ENCODE measurements around the gene CLDN6. TPM values are rescaled to one million over a fixed set of nuclear protein-coding genes. Genes with fewer than 3 reads are reported as not detected.

Gene CLDN6
- total and polyA plus RNA-seq, 8 donors = not detected

- Histone ChIP-seq H3K4me1 (peaks cover 25 to 43% (median 31%) of the 10 kb centered on the region in 4 donors), H3K27ac (no peak overlapping the region), H3K9me3 (no peaks in the 10 kb centered on the region), H3K36me3 (peaks cover 0 to 10% (median 0%) of the 10 kb centered on the region in 4 donors), H3K4me3 (no peak overlapping the region), H3K27me3 (peaks cover 0 to 24% (median under 1%) of the 10 kb centered on the region in 3 donors)
- intact Hi-C loops (cut with DNase I; ENCODE audit: low total_unique reads) = no loop called here
- WGBS, 5 donors = 86 to 95% (median 90%) methylated on average over 7 to 15 of the region's 15 CpGs
- no peak for DNase-seq
- TF ChIP-seq CTCF (IDR thresholded peaks at IDR 0.05) (no peak), EP300 (IDR thresholded peaks at IDR 0.05) (no peak), POLR2A (IDR thresholded peaks at IDR 0.05) (no peak), POLR2AphosphoS5 (IDR thresholded peaks at IDR 0.05) (no peak)
Observed at GRCh38 chr16:2974319-2975056, 43.5 kb downstream of the CLDN6 start.

- Histone ChIP-seq H3K27me3 (peaks cover 0 to 27% (median 0%) of the 10 kb centered on the region in 3 donors), H3K4me1 (peaks cover 26 to 42% (median 34%) of the 10 kb centered on the region in 4 donors), H3K9me3 (no peaks in the 10 kb centered on the region), H3K4me3 (no peak overlapping the region), H3K36me3 (peaks cover 0 to 10% (median 0%) of the 10 kb centered on the region in 4 donors), H3K27ac (no peak overlapping the region)
- 82 to 90% (median 88%) methylated on average over 7 to 17 of the region's 17 CpGs for WGBS, 5 donors
- TF ChIP-seq POLR2AphosphoS5 (IDR thresholded peaks at IDR 0.05) (no peak), POLR2A (IDR thresholded peaks at IDR 0.05) (no peak), CTCF (IDR thresholded peaks at IDR 0.05) (no peak), EP300 (IDR thresholded peaks at IDR 0.05) (no peak)
- no peak for DNase-seq
- intact Hi-C loops (cut with DNase I; ENCODE audit: low total_unique reads) = no loop called here
Observed at GRCh38 chr16:2973605-2974318, 44.2 kb downstream of the CLDN6 start.

- no peak for DNase-seq
- peaks cover 31 to 46% (median 40%) of the 10 kb centered on the region in 4 donors for H3K4me1 ChIP-seq
- peaks cover 0 to 10% (median 0%) of the 10 kb centered on the region in 4 donors for H3K36me3 ChIP-seq
- no peak overlapping the region for H3K4me3 ChIP-seq
- no peak overlapping the region for H3K27ac ChIP-seq
- 77 to 91% (median 80%) methylated on average over 4 to 5 of the region's 5 CpGs for WGBS, 5 donors
- intact Hi-C loops (cut with DNase I; ENCODE audit: low total_unique reads) = no loop called here
- H3K9me3 ChIP-seq = no peaks in the 10 kb centered on the region
- H3K27me3 ChIP-seq = peaks cover 4 to 33% (median 6%) of the 10 kb centered on the region in 3 donors
- TF ChIP-seq EP300 (IDR thresholded peaks at IDR 0.05) (no peak), POLR2A (IDR thresholded peaks at IDR 0.05) (no peak), CTCF (IDR thresholded peaks at IDR 0.05) (no peak), POLR2AphosphoS5 (IDR thresholded peaks at IDR 0.05) (no peak)
Observed at GRCh38 chr16:2973093-2973492, 44.9 kb downstream of the CLDN6 start.

GRCh38 chr16:2971985-2972784 lies 45.8 kb downstream of the CLDN6 start:
- Histone ChIP-seq H3K27ac (no peak overlapping the region), H3K9me3 (no peaks in the 10 kb centered on the region), H3K4me1 (peaks cover 24 to 47% (median 43%) of the 10 kb centered on the region in 4 donors), H3K4me3 (no peak overlapping the region), H3K36me3 (peaks cover 0 to 10% (median 0%) of the 10 kb centered on the region in 4 donors), H3K27me3 (peaks cover 12 to 33% (median 15%) of the 10 kb centered on the region in 3 donors)
- WGBS, 5 donors = 70 to 86% (median 81%) methylated on average over 14 to 15 of the region's 15 CpGs
- no peak for TF ChIP-seq EP300 (IDR thresholded peaks at IDR 0.05)
- TF ChIP-seq POLR2A (IDR thresholded peaks at IDR 0.05) = no peak
- TF ChIP-seq POLR2AphosphoS5 (IDR thresholded peaks at IDR 0.05) = no peak
- TF ChIP-seq CTCF (IDR thresholded peaks at IDR 0.05) = no peak
- DNase-seq = no peak
- intact Hi-C loops (cut with DNase I; ENCODE audit: low total_unique reads) = no loop called here

Data from stomach (tissue), 9 donors.